SW 1271 (cell line): ENCODE measurements around the gene LRRTM4.
"Not testable (repeated sequence)": the region's sequence is repeated elsewhere in the genome, so short reads cannot be mapped to it uniquely, and the experiment has no call there.

Experiments used
- DNase-seq, 2 experiments: peaks; one replicate each; lab custom pipeline; 2025; lab: John Stamatoyannopoulos, UW

Gene LRRTM4

DNA sequence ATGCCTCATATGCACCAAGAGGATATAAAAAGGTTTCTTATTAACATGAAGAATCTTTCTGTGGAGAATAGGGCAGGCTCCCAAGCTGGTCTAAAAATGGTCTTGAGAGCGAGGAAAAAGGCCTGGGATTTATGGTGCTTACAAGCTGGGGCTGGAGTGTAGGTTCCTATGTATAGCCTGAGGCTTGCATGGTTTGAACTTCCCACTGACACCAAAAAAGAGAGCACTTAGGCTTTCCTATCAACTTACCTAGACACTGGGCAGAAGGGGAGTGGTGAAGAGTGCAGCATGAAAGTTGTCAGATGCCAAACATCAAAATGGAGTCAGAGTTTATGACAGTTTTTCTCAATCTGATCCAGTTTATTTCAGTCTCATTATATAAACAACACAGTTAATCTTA, 784.6 kb downstream of the LRRTM4 start:
- DNase-seq = no peak

- no peak for DNase-seq
These were observed 788.4 kb downstream of the LRRTM4 start for GRCh38 chr2:76733736-76734135.

GRCh38 chr2:76731157-76731556, 791.0 kb downstream of the LRRTM4 start:
- no peak for DNase-seq

DNA sequence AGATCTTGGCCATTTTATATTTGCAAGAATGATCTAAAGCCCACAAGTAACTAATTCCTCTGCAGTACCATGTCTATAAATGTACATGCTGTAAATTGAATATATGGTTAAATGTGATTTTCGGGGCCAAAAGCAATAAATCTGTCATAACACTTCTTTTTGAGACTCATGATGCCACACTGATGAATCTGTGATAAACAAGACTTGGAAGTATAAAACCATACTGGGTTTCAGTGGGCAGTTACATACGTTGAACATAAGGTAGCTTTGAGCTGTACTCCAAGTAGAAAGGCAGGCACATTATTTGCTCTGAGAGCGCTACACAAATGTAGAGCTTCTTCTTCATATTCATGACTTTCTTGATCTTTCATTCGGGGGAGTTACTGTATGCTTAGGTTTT, 792.2 kb downstream of the LRRTM4 start:
- no peak for DNase-seq

DNA sequence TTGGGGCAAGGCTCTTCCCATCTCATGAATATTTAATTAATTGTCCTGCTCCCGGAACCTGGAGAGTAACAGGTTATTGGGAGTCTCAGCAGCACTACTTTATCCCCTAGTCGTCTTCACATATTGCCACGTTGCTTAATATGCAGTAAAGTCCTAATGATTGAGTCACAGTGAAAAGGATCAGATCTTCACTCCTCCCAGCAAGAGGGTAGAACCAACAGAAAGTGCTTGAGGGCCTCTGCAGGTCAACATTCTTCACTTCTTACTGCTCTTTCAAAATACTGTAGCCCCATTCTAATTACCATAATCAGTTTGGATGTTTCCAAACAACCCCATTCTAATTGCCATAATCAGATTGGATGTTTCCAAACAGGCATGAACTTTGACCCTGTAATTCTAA, 801.0 kb downstream of the LRRTM4 start:
- DNase-seq = no peak

- DNase-seq = no peak
These were observed 808.9 kb downstream of the LRRTM4 start for GRCh38 chr2:76713312-76713711.

DNA sequence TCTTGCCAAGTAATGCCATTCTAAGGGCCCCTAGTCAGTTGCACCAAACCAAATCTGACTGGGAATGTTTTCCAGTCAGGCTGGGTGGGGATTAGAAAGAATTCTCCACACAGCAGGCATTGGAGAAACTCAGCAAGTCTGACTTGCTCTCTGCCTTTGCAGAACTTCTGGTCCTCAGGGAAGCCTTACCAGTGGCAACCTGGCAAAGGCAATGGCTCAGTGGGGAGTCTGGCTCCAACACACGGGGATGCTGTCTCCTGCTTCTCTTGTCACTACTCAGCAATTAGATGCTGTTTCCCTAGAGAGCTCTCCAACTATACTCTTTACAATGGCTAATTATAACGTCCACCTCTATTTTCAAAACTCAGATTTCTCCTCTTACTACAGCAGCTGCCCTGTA, 810.7 kb downstream of the LRRTM4 start:
- no peak for DNase-seq

- no peak for DNase-seq
These were observed 821.3 kb downstream of the LRRTM4 start for GRCh38 chr2:76700894-76701293.

GRCh38 chr2:76697998-76698713, 824.0 kb downstream of the LRRTM4 start:
- DNase-seq = not testable (repeated sequence)
